ENCODE data around the gene IKBKG.
"Not testable (repeated sequence)": the region's sequence is repeated elsewhere in the genome, so short reads cannot be mapped to it uniquely, and the experiment has no call there.

The IKBKG gene

DNA sequence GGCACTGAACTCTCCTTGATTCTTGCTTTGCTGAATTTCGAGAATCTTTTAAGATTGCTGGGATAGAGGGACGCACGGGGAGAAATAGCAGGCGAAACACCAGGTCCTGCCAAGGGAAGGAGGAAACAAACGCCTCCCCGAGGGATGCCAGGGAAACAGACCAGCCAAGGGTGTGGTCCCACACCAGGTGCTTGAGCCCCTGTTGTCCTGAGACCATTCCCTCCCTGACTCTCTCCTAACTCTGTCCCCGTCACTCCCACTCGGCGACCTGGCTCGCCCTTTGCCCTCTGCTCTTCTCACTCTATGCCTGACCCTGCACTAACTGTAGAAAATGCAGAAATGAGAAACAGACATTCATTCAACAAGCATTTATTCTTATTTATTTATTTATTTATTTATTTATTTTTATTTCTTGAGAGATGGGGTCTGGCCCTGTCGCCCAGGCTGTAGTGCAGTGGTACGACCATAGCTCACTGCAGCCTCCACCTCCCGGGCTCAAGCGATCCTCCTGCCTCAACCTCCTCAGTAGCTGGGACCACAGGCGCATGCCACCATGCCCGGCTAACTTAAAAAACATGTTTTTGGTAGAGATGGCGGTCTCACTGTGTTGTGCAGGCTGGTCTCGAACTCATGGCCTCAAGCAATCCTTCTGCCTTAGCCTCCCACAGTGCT lies 55.5 kb downstream of the IKBKG start:
- DNase-seq (ENCODE audit: low read depth in 2 of 2): no peak

DNA sequence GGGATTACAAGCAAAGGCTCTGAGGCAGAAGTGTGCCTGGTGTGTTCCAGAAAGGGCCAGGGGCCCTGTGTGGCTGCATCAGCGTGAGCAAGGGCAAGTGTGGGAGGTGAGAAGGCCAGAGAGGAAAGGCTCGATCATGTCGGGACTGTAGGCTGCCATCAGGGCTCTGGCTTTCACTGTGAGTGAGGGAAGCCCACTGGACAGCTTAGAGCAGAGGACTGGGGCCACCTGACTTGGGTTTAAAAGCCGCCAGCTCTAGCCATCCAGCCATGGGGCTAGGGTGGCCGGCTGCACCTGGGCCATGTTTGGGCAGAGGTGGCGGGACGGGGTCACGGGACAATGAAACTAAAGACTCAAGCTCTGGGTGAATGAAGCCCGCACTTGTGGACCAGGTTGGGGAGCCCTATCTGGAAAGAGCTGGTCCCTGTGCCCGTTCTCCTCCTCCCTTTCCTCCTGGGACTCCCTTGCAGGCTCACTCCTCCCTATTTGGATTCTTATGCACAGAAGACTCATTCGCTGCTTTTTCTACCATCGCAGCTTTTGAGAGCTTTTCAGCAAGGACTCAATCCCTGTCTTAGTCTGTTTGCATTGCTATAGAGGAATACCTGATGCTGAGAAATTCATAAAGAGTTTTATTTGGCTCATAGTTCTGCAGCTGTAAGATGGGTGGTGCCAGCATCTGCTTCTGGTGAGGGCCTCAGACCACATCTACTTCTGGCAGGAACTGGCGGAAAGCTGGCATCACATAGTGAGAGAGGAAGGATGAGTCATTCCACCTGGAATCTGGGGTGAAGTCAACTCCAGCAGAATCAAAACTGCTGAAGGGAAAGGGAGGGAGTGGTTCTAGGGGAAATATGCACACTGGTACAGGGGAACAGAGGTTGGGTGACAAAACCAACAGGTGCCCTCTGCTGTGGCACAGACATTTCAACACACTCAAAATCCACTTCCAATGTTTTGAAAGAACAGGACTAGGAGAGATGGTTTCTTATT lies 56.3 kb downstream of the IKBKG start:
- DNase-seq (ENCODE audit: low read depth in 2 of 2): no peak

DNA sequence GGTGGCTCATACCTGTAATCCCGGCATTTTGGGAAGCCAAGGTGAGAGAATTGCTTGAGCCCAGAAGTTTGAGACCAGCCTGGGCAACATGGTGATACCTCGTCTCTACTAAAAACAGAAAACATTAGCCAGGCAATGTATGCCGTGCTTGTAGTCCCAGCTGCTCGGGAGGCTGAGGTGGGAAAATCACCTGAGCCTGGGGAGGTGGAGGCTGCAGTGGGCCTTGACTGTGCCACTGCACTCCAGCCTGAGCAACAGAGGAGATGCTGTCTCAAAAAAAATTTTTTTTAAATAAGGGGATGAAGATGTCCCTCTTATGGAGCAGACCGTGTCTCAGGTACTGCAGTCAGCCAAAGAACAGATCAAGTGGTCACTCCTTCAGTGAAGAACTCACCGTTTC lies 58.1 kb downstream of the IKBKG start:
- no peak for DNase-seq (ENCODE audit: low read depth in 2 of 2)

DNA sequence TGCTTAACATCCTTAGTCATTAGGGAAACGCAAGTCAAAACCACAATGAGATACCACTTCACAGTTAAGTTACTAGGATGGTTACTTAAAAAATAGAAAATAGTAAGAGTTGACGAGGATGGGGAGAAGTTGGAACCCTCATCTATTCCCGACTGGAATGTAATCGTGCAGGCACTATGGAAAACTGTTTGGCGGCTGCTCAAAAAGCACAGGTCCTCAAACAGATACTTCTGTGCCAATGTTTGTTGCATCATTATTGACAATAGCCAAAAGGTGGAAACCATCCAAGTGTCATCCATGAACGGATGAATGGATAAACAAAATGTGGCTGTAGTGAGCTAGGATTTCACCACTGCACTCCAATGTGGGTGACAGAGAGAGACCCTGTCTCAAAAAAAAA lies 60.0 kb downstream of the IKBKG start:
- no peak for DNase-seq (ENCODE audit: low read depth in 2 of 2)

DNA sequence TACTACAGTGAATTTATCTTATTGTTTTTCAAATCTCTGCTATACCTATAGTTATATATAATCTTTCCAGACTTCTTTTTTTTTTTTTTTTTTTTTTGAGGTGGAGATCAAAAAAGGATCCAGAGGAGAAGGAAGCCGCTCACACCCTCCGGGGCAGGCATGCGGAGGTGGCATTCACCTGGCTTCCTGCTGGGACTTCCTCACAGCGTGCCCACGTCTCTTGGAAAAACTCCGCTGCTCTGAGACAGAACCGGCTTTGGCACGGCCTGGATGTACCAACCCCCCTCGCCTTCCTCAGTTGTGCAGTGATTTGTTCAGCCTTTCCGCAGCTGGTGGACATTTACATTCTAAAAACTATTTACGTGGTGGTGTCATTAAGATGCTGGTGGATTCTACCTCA lies 60.6 kb downstream of the IKBKG start:
- not testable (repeated sequence) for DNase-seq (ENCODE audit: low read depth in 2 of 2)

DNA sequence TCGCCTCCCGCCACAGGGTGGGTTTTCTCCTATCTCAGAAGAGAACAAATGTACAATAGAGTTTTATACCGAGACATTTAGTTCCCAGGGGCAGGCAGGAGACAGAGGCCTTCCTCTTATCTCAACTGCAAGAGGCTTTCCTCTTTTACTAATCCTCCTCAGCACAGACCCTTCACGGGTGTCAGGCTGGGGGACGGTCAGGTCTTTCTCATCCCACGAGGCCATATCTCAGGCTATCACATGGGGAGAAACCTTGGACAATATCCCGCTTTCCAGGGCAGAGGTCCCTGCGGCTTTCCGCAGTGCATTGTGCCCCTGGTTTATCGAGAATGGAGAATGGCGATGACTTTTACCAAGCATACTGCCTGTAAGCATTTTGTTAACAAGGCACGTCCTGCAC lies 61.4 kb downstream of the IKBKG start:
- DNase-seq (ENCODE audit: low read depth in 2 of 2): not testable (repeated sequence)

DNA sequence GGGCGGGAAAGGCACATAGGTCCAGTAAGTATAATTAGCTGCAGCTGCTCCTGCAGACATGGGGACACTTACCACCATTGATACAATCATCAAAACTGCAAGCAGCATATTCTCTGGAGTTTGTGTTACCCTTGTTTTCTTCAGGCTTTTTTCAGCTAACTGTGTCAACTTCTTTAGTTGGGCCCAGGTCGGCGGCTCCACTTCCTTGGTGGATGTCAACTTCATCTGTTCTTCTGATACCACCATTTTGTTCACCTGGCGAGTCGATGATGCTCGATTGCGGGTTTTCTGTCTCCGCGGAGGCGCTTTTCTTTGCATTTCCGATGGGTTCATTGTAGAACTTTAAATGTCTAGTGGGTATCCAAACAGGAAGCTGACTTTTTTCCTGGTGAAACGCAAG lies 63.7 kb downstream of the IKBKG start:
- not testable (repeated sequence) for DNase-seq (ENCODE audit: low read depth in 2 of 2)

DNA sequence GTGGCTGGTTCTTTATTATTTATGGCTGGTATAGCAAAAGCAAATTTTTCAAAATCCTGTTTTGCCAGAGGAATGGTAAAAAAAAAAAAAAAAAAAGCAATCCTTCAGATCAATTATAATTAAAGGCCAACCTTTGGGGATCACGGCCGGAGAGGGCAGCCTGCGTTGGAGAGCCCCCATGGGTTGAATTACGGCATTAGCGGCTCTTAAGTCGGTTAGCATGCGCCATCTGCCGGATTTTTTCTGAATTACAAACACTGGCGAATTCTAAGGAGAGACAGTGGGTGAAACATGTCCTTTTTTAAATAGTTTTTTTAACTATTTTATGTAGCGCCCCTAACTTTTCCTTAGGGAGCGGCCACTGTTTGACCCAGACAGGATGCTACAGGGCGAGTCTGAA lies 66.2 kb downstream of the IKBKG start:
- DNase-seq (ENCODE audit: low read depth in 2 of 2): not testable (repeated sequence)
